Measurements from ENCODE around the gene MR1. TPM values are rescaled to one million over a fixed set of nuclear protein-coding genes. Genes with fewer than 3 reads are reported as not detected.
A peak's percentile ranks its signal among the peaks of the same experiment; 100 is the strongest.
"Not testable (repeated sequence)": the region's sequence is repeated elsewhere in the genome, so short reads cannot be mapped to it uniquely, and the experiment has no call there.

The MR1 gene
- total RNA-seq, 1 experiment from 2014 or later = 0.24 TPM

GRCh38 chr1:181043025-181043888 lies 9.5 kb downstream of the MR1 start:
- no peaks in the 10 kb centered on the region for H3K4me1 ChIP-seq
- H3K9me3 ChIP-seq (replicated peaks) = no peaks in the 10 kb centered on the region
- no peaks in the 10 kb centered on the region for H3K36me3 ChIP-seq
- no peaks in the 10 kb centered on the region for H3K27me3 ChIP-seq
- H3K4me3 ChIP-seq = no peak overlapping the region
- no peak for DNase-seq
- H3K27ac ChIP-seq = no peak overlapping the region

- Histone ChIP-seq H3K27ac (no peak overlapping the region), H3K36me3 (no peaks in the 10 kb centered on the region), H3K9me3 (replicated peaks) (no peaks in the 10 kb centered on the region), H3K4me1 (no peaks in the 10 kb centered on the region), H3K4me3 (no peak overlapping the region), H3K27me3 (no peaks in the 10 kb centered on the region)
- DNase-seq = no peak
These were observed 10.7 kb downstream of the MR1 start for GRCh38 chr1:181044449-181044966.

GRCh38 chr1:181045946-181046345 lies 12.2 kb downstream of the MR1 start:
- H3K27me3 ChIP-seq; DNase-seq; H3K27ac ChIP-seq; H3K9me3 ChIP-seq (replicated peaks); H3K4me1 ChIP-seq; H3K4me3 ChIP-seq; H3K36me3 ChIP-seq: not testable (repeated sequence)

- no peaks in the 10 kb centered on the region for H3K4me1 ChIP-seq
- no peaks in the 10 kb centered on the region for H3K36me3 ChIP-seq
- DNase-seq = no peak
- no peak overlapping the region for H3K4me3 ChIP-seq
- H3K27ac ChIP-seq = no peak overlapping the region
- no peaks in the 10 kb centered on the region for H3K9me3 ChIP-seq (replicated peaks)
- no peaks in the 10 kb centered on the region for H3K27me3 ChIP-seq
These were observed 15.6 kb downstream of the MR1 start for GRCh38 chr1:181049378-181049777.

GRCh38 chr1:181050922-181051321 lies 17.1 kb downstream of the MR1 start:
- DNase-seq = no peak
- no peaks in the 10 kb centered on the region for H3K9me3 ChIP-seq (replicated peaks)
- no peaks in the 10 kb centered on the region for H3K27me3 ChIP-seq
- no peak overlapping the region for H3K27ac ChIP-seq
- H3K4me1 ChIP-seq = no peaks in the 10 kb centered on the region
- H3K4me3 ChIP-seq = no peak overlapping the region
- H3K36me3 ChIP-seq = no peaks in the 10 kb centered on the region

- no peak overlapping the region for H3K4me3 ChIP-seq
- no peaks in the 10 kb centered on the region for H3K36me3 ChIP-seq
- no peaks in the 10 kb centered on the region for H3K27me3 ChIP-seq
- no peak overlapping the region for H3K27ac ChIP-seq
- H3K4me1 ChIP-seq = no peaks in the 10 kb centered on the region
- no peak for DNase-seq
- H3K9me3 ChIP-seq (replicated peaks) = no peaks in the 10 kb centered on the region
These were observed 22.8 kb downstream of the MR1 start for GRCh38 chr1:181056560-181056959.

- Histone ChIP-seq H3K4me3 (no peak overlapping the region), H3K4me1 (no peaks in the 10 kb centered on the region), H3K27ac (no peak overlapping the region), H3K36me3 (no peaks in the 10 kb centered on the region), H3K9me3 (replicated peaks) (no peaks in the 10 kb centered on the region), H3K27me3 (no peaks in the 10 kb centered on the region)
- DNase-seq = no peak
These were observed 23.3 kb downstream of the MR1 start for GRCh38 chr1:181057079-181057478.

- Histone ChIP-seq H3K27ac (no peak overlapping the region), H3K4me3 (no peak overlapping the region), H3K9me3 (replicated peaks) (no peaks in the 10 kb centered on the region), H3K27me3 (no peaks in the 10 kb centered on the region), H3K36me3 (no peaks in the 10 kb centered on the region), H3K4me1 (0 out of 2 replicates have a peak, but pooled peaks cover 4% of the 10 kb centered on the region)
- no peak for DNase-seq
These were observed 25.7 kb downstream of the MR1 start for GRCh38 chr1:181059435-181059834.

GRCh38 chr1:181060066-181060465 lies 26.3 kb downstream of the MR1 start:
- Histone ChIP-seq H3K27me3 (no peaks in the 10 kb centered on the region), H3K27ac (no peak overlapping the region), H3K36me3 (no peaks in the 10 kb centered on the region), H3K4me1 (0 out of 2 replicates have a peak, but pooled peaks cover 4% of the 10 kb centered on the region), H3K4me3 (no peak overlapping the region), H3K9me3 (replicated peaks) (no peaks in the 10 kb centered on the region)
- no peak for DNase-seq

GRCh38 chr1:181060947-181061346 lies 27.2 kb downstream of the MR1 start:
- H3K4me1 ChIP-seq; H3K9me3 ChIP-seq (replicated peaks); DNase-seq; H3K4me3 ChIP-seq; H3K27me3 ChIP-seq; H3K36me3 ChIP-seq; H3K27ac ChIP-seq: not testable (repeated sequence)

GRCh38 chr1:181061487-181061886 lies 27.7 kb downstream of the MR1 start:
- Histone ChIP-seq H3K4me3 (no peak overlapping the region), H3K36me3 (no peaks in the 10 kb centered on the region), H3K27ac (no peak overlapping the region), H3K9me3 (replicated peaks) (no peaks in the 10 kb centered on the region), H3K27me3 (no peaks in the 10 kb centered on the region), H3K4me1 (0 out of 2 replicates have a peak, but pooled peaks cover 4% of the 10 kb centered on the region)
- no peak for DNase-seq

- Histone ChIP-seq H3K4me1 (0 out of 2 replicates have a peak, but pooled peaks cover 4% of the 10 kb centered on the region), H3K4me3 (no peak overlapping the region; the same call in 1 of the 2 replicates), H3K9me3 (replicated peaks) (no peaks in the 10 kb centered on the region), H3K27me3 (no peaks in the 10 kb centered on the region), H3K27ac (no peak overlapping the region), H3K36me3 (no peaks in the 10 kb centered on the region)
- DNase-seq = no peak
These were observed 28.4 kb downstream of the MR1 start for GRCh38 chr1:181061891-181062835.

- Histone ChIP-seq H3K4me1 (0 out of 2 replicates have a peak, but pooled peaks cover 4% of the 10 kb centered on the region), H3K4me3 (no peak overlapping the region; the same call in 1 of the 2 replicates), H3K9me3 (replicated peaks) (no peaks in the 10 kb centered on the region), H3K27me3 (no peaks in the 10 kb centered on the region), H3K36me3 (no peaks in the 10 kb centered on the region), H3K27ac (no peak overlapping the region)
- DNase-seq = peak in 1 of 2 experiments; percentile 23
These were observed 29.1 kb downstream of the MR1 start for GRCh38 chr1:181062836-181063428.

- H3K9me3 ChIP-seq (replicated peaks) = no peaks in the 10 kb centered on the region
- no peak overlapping the region for H3K27ac ChIP-seq
- H3K4me1 ChIP-seq = 0 out of 2 replicates have a peak, but pooled peaks cover 4% of the 10 kb centered on the region
- no peak overlapping the region for H3K4me3 ChIP-seq
- DNase-seq = no peak
- H3K36me3 ChIP-seq = no peaks in the 10 kb centered on the region
- H3K27me3 ChIP-seq = no peaks in the 10 kb centered on the region
These were observed 30.3 kb downstream of the MR1 start for GRCh38 chr1:181064011-181064623.

Data from SJCRH30 (cell line).